HG03103 (cell line): ENCODE results near the gene MAML3.

ENCODE experiments used
- ATAC-seq: cut with Tn5 transposase; IDR thresholded peaks from one replicate; pipeline ENCODE4 v1.9.1; 2021; ENCODE audit warnings: low read depth; ENCODE audit not compliant: unreplicated experiment

The MAML3 gene

GRCh38 chr4:140130677-140131076, 23.3 kb downstream of the MAML3 start:
- no peak for ATAC-seq

GRCh38 chr4:140127422-140127821, 26.6 kb downstream of the MAML3 start:
- no peak for ATAC-seq

- no peak for ATAC-seq
Observed at GRCh38 chr4:140126261-140126660, 27.7 kb downstream of the MAML3 start.

GRCh38 chr4:140125374-140125773, 28.6 kb downstream of the MAML3 start:
- no peak for ATAC-seq

GRCh38 chr4:140123666-140124377, 30.2 kb downstream of the MAML3 start:
- ATAC-seq: no peak

- ATAC-seq: no peak
Observed at GRCh38 chr4:140122891-140123290, 31.1 kb downstream of the MAML3 start.

GRCh38 chr4:140121646-140122045, 32.3 kb downstream of the MAML3 start:
- no peak for ATAC-seq

GRCh38 chr4:140118931-140119640, 34.9 kb downstream of the MAML3 start:
- no peak for ATAC-seq

GRCh38 chr4:140117947-140118346, 36.0 kb downstream of the MAML3 start:
- ATAC-seq: no peak

- no peak for ATAC-seq
Observed at GRCh38 chr4:140116442-140117104, 37.4 kb downstream of the MAML3 start.

GRCh38 chr4:140115140-140115539, 38.8 kb downstream of the MAML3 start:
- no peak for ATAC-seq

GRCh38 chr4:140113653-140114052, 40.3 kb downstream of the MAML3 start:
- no peak for ATAC-seq

GRCh38 chr4:140112576-140112975, 41.4 kb downstream of the MAML3 start:
- ATAC-seq: no peak

- ATAC-seq: no peak
Observed at GRCh38 chr4:140111256-140111655, 42.7 kb downstream of the MAML3 start.

- ATAC-seq: no peak
Observed at GRCh38 chr4:140110542-140111215, 43.3 kb downstream of the MAML3 start.

GRCh38 chr4:140109737-140110136, 44.2 kb downstream of the MAML3 start:
- ATAC-seq: no peak

- ATAC-seq: no peak
Observed at GRCh38 chr4:140109292-140109691, 44.7 kb downstream of the MAML3 start.

- ATAC-seq: no peak
Observed at GRCh38 chr4:140108713-140109230, 45.2 kb downstream of the MAML3 start.

- ATAC-seq: no peak
Observed at GRCh38 chr4:140108243-140108642, 45.7 kb downstream of the MAML3 start.

- no peak for ATAC-seq
Observed at GRCh38 chr4:140106289-140106844, 47.6 kb downstream of the MAML3 start.

GRCh38 chr4:140105436-140105835, 48.5 kb downstream of the MAML3 start:
- no peak for ATAC-seq
